ENCODE data around the gene SMYD1. TPM values are rescaled to one million over a fixed set of nuclear protein-coding genes. Genes with fewer than 3 reads are reported as not detected.

SMYD1 gene
- total and polyA plus RNA-seq, 4 donors = under 0.01 to 0.42 (median 0.06) TPM; not detected in 1

- WGBS (ENCODE audit: insufficient coverage) = no CpG with 5 or more reads among the region's 2 CpGs
- H3K9me3 ChIP-seq (ENCODE audit: control insufficient read depth, insufficient read depth, low read length) = no peaks in the 10 kb centered on the region
- no peaks in the 10 kb centered on the region for H3K27me3 ChIP-seq (ENCODE audit: control insufficient read depth, insufficient read depth, low read length)
Measured at GRCh38 chr2:88113069-88113468, 45.4 kb downstream of the SMYD1 start.

GRCh38 chr2:88114889-88115288 is 47.3 kb downstream of the SMYD1 start:
- H3K9me3 ChIP-seq (ENCODE audit: control insufficient read depth, insufficient read depth, low read length) = no peaks in the 10 kb centered on the region
- peak in 1 of 6 donors; percentile 27 for DNase-seq (ENCODE audit: low read depth in 4 of 6, low spot score in 6 of 6)
- 46% methylated on average over 4 of the region's 5 CpGs for WGBS (ENCODE audit: insufficient coverage)

More at GRCh38 chr2:88113069-88113468, 45.4 kb downstream of the SMYD1 start:
- Histone ChIP-seq H3K4me3 (ENCODE audit: low read depth, low read length) (no peak overlapping the region), H3K4me1 (ENCODE audit: control insufficient read depth, insufficient read depth, low read length) (no peaks in the 10 kb centered on the region), H3K36me3 (ENCODE audit: control insufficient read depth, insufficient read depth, low read length) (no peaks in the 10 kb centered on the region), H3K27ac (ENCODE audit: low read depth, low read length) (no peak overlapping the region)
- DNase-seq (ENCODE audit: low read depth in 4 of 6, low spot score in 6 of 6) = no peak

GRCh38 chr2:88115825-88116518 is 48.3 kb downstream of the SMYD1 start:
- Histone ChIP-seq H3K36me3 (ENCODE audit: control insufficient read depth, insufficient read depth, low read length) (no peaks in the 10 kb centered on the region), H3K27me3 (ENCODE audit: control insufficient read depth, insufficient read depth, low read length) (no peaks in the 10 kb centered on the region), H3K27ac (ENCODE audit: low read depth, low read length) (no peak overlapping the region), H3K4me3 (ENCODE audit: low read depth, low read length) (no peak overlapping the region), H3K9me3 (ENCODE audit: control insufficient read depth, insufficient read depth, low read length) (no peaks in the 10 kb centered on the region), H3K4me1 (ENCODE audit: control insufficient read depth, insufficient read depth, low read length) (no peaks in the 10 kb centered on the region)
- WGBS (ENCODE audit: insufficient coverage) = 94% methylated on average over 8 of the region's 10 CpGs
- DNase-seq (ENCODE audit: low read depth in 4 of 6, low spot score in 6 of 6) = no peak

More at GRCh38 chr2:88114889-88115288, 47.3 kb downstream of the SMYD1 start:
- H3K27me3 ChIP-seq (ENCODE audit: control insufficient read depth, insufficient read depth, low read length) = no peaks in the 10 kb centered on the region
- H3K36me3 ChIP-seq (ENCODE audit: control insufficient read depth, insufficient read depth, low read length) = no peaks in the 10 kb centered on the region
- H3K4me1 ChIP-seq (ENCODE audit: control insufficient read depth, insufficient read depth, low read length) = no peaks in the 10 kb centered on the region
- no peak overlapping the region for H3K4me3 ChIP-seq (ENCODE audit: low read depth, low read length)
- H3K27ac ChIP-seq (ENCODE audit: low read depth, low read length) = no peak overlapping the region

DNA sequence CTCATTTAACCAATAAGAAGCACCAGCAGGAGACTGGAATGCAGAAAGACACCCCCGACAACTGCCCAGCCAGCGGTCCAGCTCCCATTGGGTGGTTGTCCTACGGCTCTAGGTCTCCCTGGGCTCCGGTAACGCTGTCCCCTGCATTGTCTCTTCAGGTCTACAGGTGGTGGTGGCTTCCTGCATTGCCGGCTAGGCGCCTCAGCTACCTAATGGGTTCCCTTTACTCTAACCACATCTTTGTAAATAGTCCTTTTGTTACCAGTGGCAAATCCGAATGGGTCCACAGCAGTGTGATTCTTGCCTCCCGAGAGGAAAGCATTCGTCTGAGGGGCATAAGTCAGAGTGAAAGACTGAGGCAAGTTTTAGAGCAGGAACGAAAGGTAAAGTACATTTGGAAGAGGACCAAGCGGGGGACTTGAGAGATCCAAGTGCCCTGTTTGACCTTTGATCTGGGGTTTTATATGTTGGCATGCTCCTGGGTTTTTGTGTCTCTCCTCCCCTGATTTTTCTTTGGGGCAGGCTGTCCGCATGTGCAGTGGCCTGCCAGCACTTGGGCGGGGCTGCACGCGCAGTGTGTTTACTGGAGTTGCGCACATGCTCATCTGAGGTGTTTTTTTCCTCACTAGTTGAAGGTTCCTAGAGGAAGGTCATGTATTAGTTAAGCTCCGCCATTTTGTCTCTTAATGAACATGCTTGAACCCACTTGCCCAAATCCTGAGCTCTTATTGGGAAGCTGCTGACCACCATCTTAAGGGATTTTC is 49.2 kb downstream of the SMYD1 start:
- no peaks in the 10 kb centered on the region for H3K4me1 ChIP-seq (ENCODE audit: control insufficient read depth, insufficient read depth, low read length)
- WGBS (ENCODE audit: insufficient coverage) = 84% methylated on average over 16 of the region's 18 CpGs
- H3K4me3 ChIP-seq (ENCODE audit: low read depth, low read length) = no peak overlapping the region
- no peak for DNase-seq (ENCODE audit: low read depth in 4 of 6, low spot score in 6 of 6)
- H3K36me3 ChIP-seq (ENCODE audit: control insufficient read depth, insufficient read depth, low read length) = no peaks in the 10 kb centered on the region
- H3K9me3 ChIP-seq (ENCODE audit: control insufficient read depth, insufficient read depth, low read length) = no peaks in the 10 kb centered on the region
- no peak overlapping the region for H3K27ac ChIP-seq (ENCODE audit: low read depth, low read length)
- H3K27me3 ChIP-seq (ENCODE audit: control insufficient read depth, insufficient read depth, low read length) = no peaks in the 10 kb centered on the region

GRCh38 chr2:88117973-88118372 is 50.3 kb downstream of the SMYD1 start:
- H3K4me1 ChIP-seq (ENCODE audit: control insufficient read depth, insufficient read depth, low read length) = no peaks in the 10 kb centered on the region
- H3K27ac ChIP-seq (ENCODE audit: low read depth, low read length) = no peak overlapping the region
- H3K4me3 ChIP-seq (ENCODE audit: low read depth, low read length) = no peak overlapping the region
- H3K36me3 ChIP-seq (ENCODE audit: control insufficient read depth, insufficient read depth, low read length) = no peaks in the 10 kb centered on the region
- DNase-seq (ENCODE audit: low read depth in 4 of 6, low spot score in 6 of 6) = no peak
- H3K9me3 ChIP-seq (ENCODE audit: control insufficient read depth, insufficient read depth, low read length) = no peaks in the 10 kb centered on the region
- no peaks in the 10 kb centered on the region for H3K27me3 ChIP-seq (ENCODE audit: control insufficient read depth, insufficient read depth, low read length)
- WGBS (ENCODE audit: insufficient coverage) = 100% methylated on average over 3 of the region's 4 CpGs

- no peaks in the 10 kb centered on the region for H3K9me3 ChIP-seq (ENCODE audit: control insufficient read depth, insufficient read depth, low read length)
- H3K36me3 ChIP-seq (ENCODE audit: control insufficient read depth, insufficient read depth, low read length) = no peaks in the 10 kb centered on the region
- H3K27ac ChIP-seq (ENCODE audit: low read depth, low read length) = no peak overlapping the region
- H3K4me1 ChIP-seq (ENCODE audit: control insufficient read depth, insufficient read depth, low read length) = no peaks in the 10 kb centered on the region
- 86% methylated on average over 4 of the region's 4 CpGs for WGBS (ENCODE audit: insufficient coverage)
- no peak for DNase-seq (ENCODE audit: low read depth in 4 of 6, low spot score in 6 of 6)
- no peaks in the 10 kb centered on the region for H3K27me3 ChIP-seq (ENCODE audit: control insufficient read depth, insufficient read depth, low read length)
- H3K4me3 ChIP-seq (ENCODE audit: low read depth, low read length) = no peak overlapping the region
Measured at GRCh38 chr2:88121678-88122077, 54.1 kb downstream of the SMYD1 start.

DNA sequence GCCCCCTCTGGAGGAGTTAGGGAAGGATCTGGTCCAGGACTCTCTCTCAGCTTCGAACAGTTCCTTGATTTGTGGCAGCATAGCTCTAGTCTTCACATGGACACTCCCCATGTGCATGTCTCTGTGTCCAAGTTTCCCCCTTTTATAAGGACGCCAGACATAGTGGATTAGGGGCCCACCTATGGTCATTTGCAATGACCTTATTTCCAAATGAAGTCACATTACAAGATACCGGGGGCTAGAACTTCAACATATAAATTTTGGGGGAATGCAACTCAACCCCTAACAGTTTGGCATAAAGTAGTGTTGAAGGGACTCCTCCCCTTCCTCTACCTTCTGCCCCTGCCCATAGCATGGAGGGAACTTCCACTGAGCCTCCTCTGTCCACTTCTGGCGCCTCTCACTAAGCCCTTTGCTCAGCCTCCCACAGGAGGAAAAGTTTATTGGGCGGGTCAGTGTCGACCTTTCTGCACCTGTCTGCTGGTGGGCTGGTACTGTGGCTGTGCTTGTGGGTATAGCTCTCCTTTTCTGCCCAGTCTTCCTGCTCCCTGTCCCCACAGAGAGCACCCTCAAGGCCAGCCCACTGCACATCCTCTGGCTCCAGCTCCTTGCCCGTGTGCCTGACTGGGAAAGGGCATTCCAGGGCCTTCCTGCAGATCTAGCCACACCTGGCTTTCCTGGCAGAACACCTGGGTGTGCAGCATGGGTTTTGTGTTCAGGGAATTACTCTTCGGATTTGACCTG is 54.7 kb downstream of the SMYD1 start:
- 97% methylated on average over 3 of the region's 8 CpGs for WGBS (ENCODE audit: insufficient coverage)
- Histone ChIP-seq H3K9me3 (ENCODE audit: control insufficient read depth, insufficient read depth, low read length) (no peaks in the 10 kb centered on the region), H3K36me3 (ENCODE audit: control insufficient read depth, insufficient read depth, low read length) (no peaks in the 10 kb centered on the region)

GRCh38 chr2:88123164-88123974 is 55.7 kb downstream of the SMYD1 start:
- Histone ChIP-seq H3K27me3 (ENCODE audit: control insufficient read depth, insufficient read depth, low read length) (no peaks in the 10 kb centered on the region), H3K9me3 (ENCODE audit: control insufficient read depth, insufficient read depth, low read length) (no peaks in the 10 kb centered on the region), H3K4me3 (ENCODE audit: low read depth, low read length) (no peak overlapping the region), H3K36me3 (ENCODE audit: control insufficient read depth, insufficient read depth, low read length) (no peaks in the 10 kb centered on the region), H3K4me1 (ENCODE audit: control insufficient read depth, insufficient read depth, low read length) (no peaks in the 10 kb centered on the region), H3K27ac (ENCODE audit: low read depth, low read length) (no peak overlapping the region)
- DNase-seq (ENCODE audit: low read depth in 4 of 6, low spot score in 6 of 6) = no peak
- WGBS (ENCODE audit: insufficient coverage) = 92% methylated on average over 4 of the region's 5 CpGs

More for the DNA sequence above, 54.7 kb downstream of the SMYD1 start:
- no peaks in the 10 kb centered on the region for H3K4me1 ChIP-seq (ENCODE audit: control insufficient read depth, insufficient read depth, low read length)
- H3K27me3 ChIP-seq (ENCODE audit: control insufficient read depth, insufficient read depth, low read length) = no peaks in the 10 kb centered on the region
- H3K27ac ChIP-seq (ENCODE audit: low read depth, low read length) = no peak overlapping the region
- no peak overlapping the region for H3K4me3 ChIP-seq (ENCODE audit: low read depth, low read length)
- no peak for DNase-seq (ENCODE audit: low read depth in 4 of 6, low spot score in 6 of 6)

Measured in spinal cord (tissue), 10 donors.